T follicular helper cell (primary cell): ENCODE results near the gene IRS2.

Experiments used
- DNase-seq: peaks from one replicate; pipeline ENCODE4 v3.0.0-alpha.2; 2020; ENCODE audit warnings: low read depth

The IRS2 gene

DNA sequence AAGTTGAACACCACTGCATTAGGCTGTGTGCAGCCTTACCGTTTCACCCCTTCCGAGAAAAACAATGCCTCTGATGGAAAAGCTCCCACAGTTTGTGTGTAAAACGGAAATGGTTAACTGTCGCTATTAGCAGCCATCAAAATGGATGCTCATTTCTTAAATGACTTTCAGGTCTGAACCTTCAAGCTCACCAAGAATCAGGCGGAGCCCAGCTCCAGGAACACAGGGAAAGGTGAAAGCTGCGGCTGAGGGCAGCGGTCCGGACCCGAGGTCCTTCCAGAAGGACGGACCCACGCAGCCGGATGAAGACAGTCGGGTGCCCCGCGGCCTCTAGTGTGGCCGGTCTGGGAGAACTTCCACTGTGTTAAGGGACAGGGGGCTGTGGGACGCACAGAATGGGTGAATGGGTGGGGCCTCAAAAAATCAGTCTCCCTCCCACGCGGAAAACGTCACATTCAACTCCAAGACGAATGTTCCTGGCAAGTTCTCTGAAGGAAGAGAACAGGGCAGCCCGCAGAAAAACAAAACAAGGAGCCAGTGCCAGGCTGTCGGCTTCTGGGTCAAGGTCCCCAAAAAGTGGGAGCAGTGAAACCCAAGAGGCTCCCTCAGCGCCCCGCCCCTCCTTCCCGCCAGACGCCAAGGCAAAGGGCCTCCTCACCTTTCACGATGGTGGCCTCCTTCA lies 4.9 kb downstream of the IRS2 start:
- DNase-seq = no peak

GRCh38 chr13:109780845-109781383 lies 5.5 kb downstream of the IRS2 start:
- no peak for DNase-seq

DNA sequence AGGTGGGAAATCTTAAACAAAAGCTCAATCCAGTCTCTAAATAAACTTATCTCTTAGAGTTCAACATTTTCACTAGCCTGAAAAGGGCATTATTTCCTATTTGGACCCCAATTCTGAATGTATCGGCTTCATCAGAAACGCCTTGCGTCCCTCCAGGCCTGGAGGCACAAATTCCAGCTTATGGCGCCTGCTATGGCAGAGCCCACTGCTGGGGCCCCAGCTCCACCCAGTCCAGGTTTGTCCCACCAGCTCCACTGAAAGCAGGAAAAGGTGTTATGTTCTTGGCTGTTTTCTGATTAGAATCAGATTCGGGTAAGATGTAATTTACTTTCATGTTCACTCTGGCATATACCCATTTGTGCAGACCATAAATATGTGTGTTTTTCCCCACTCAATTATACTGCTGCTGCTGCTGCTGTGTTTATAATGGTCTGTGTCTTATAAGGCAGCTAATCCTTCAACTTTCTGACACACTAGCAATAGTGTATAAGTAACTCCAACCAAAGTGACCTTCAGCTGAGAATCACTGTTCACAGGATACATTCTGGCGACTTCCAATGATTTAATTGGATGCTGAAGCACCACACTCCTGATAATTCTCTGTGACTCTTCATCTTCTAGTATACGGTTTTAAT lies 6.4 kb downstream of the IRS2 start:
- DNase-seq = no peak

- DNase-seq = peak; percentile 52
These were observed 7.3 kb downstream of the IRS2 start for GRCh38 chr13:109779074-109779473.

DNA sequence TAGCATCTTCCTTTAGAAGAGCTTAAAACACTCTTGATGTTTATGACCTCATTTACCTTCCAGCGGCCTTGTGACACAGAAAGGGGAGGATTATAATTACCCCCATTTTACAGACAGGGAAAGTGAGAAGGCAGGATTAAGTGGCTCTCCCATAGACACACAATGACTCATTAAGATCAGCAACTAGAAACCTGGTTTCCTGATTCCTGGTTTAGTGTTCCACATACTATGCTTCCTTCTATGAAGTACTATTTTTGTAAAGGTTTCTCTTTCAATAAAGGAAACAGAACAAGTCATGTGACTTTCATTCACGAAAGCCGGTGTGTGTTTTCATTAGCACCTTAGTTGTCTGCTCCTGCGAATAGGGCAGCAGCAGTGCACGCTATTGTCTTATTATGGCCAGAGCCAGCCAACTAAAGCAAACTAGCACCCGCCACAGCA lies 8.3 kb downstream of the IRS2 start:
- no peak for DNase-seq

GRCh38 chr13:109776575-109776974 lies 9.8 kb downstream of the IRS2 start:
- DNase-seq = no peak

DNA sequence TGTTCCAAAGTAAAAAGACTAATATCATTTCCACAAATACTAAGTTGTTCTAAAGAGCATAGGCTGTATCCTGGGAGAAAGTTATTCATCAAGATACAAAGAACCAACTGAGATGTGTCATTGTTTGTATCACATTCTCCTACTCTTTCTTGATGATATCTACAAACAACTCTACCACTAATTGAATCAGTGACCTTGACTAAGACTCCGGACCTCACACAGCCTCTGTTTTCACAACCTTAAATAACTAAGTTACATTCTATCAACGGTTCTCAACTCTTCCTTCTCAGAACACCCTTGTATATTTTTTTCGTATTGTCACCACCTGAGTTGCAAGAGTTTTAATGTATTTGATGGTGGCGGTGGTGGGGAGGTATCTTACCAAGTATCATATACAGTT lies 12.6 kb downstream of the IRS2 start:
- DNase-seq = no peak

- no peak for DNase-seq
These were observed 13.1 kb downstream of the IRS2 start for GRCh38 chr13:109773276-109773675.

GRCh38 chr13:109771926-109772325 lies 14.5 kb downstream of the IRS2 start:
- DNase-seq = no peak

DNA sequence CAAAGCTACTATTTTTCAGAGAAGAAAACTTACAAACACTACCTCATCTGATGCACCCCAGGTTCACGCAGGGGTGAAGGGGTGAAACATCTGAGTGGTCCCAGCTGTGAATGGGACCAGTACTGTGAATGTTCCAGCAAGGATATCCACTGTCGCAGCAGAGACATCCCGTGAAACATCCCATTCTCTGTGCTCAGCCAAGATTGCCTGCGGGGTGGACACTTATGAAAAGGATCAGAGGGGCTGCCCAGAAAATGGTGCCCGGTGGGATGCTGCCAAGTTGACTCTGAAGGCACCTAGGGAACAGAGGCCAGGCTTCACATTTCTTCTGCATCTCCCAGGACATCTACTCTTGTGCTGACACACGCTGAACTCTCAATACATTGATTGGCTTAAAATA lies 15.9 kb downstream of the IRS2 start:
- DNase-seq = no peak

- no peak for DNase-seq
These were observed 16.5 kb downstream of the IRS2 start for GRCh38 chr13:109769921-109770320.

GRCh38 chr13:109769275-109769674 lies 17.1 kb downstream of the IRS2 start:
- no peak for DNase-seq

DNA sequence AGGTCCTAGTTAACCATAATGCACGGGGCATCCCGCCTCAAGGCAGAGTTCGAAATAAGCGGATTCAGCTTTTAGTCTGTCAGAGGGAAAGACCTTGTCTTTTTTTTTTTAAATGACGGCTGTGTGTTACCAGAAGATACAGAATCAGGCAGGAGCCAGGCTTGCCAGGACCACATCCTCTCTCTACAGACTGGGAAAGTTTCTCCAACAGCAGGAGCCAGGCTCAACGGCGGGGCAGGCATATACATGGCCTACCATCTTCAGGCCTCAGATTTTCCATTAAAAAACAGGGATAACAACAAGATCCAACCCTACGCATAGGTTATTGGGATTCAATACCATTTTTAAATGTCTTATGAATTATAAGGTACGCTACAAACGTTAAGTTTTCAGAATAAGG lies 17.8 kb downstream of the IRS2 start:
- DNase-seq = no peak

GRCh38 chr13:109768176-109768575 lies 18.2 kb downstream of the IRS2 start:
- no peak for DNase-seq

DNA sequence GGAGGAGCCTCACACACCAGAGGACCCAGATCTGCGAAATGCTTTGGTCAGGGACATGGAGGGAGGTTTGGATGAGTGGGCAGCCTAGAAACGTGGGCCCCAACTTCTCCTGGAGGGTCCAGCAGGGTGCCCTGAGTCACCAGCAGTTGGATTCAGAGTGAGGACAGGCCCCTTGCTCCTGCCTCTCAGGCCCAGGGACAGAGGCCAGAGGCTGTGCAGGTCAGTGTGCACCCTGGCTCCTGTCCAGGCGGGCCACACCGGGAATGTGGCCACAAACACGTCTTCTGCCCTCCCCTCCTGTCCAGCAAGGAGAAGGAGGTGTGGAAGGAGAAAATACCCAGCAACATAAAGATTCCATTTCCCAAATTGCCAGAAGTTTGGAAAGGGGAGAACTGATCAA lies 19.4 kb downstream of the IRS2 start:
- DNase-seq = no peak

- no peak for DNase-seq
These were observed 21.7 kb downstream of the IRS2 start for GRCh38 chr13:109764470-109765291.

- no peak for DNase-seq
These were observed 22.3 kb downstream of the IRS2 start for GRCh38 chr13:109764045-109764444.

- no peak for DNase-seq
These were observed 23.6 kb downstream of the IRS2 start for GRCh38 chr13:109762791-109763190.

GRCh38 chr13:109761695-109762094 lies 24.7 kb downstream of the IRS2 start:
- no peak for DNase-seq

DNA sequence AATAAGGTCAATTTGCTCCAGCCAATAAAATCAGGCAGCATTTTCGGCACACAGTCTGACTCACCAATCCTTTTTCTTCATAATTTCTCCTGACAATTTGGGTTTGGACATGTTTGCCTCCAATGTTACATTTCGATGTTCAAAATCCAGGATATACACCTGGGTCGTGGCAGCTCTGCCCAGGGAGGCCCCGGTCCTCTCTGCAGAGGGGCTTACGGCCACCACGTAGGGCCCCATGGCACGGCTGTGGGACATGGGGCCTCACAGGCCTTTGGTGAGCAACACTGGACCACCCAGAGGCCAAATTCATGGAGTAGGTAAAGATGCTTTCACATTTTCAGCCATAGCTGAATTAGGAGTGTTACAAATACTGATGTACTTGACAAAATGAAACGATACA lies 25.4 kb downstream of the IRS2 start:
- DNase-seq = no peak

- no peak for DNase-seq
These were observed 26.0 kb downstream of the IRS2 start for GRCh38 chr13:109760402-109760801.

DNA sequence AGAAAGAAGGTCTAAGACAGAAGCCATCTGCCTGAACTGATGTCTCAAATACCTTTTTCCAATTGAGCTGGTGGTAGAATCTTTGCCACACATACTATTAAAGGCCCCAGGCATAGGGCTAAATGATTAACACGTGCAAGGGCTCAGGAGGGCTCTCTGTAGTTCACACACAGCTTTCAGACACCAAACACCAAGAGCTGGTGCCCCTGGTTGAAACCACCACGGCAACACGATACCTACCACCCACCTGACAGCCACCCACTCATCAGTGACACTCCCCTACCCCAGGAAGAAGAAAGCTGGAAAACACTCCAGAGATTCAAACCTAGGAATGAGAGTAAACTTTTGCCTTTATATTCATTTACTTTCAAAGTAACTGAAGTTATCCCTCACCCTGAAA lies 26.8 kb downstream of the IRS2 start:
- DNase-seq = no peak
